ENCODE results near the gene GALNT14.

The GALNT14 gene

GRCh38 chr2:31070339-31071125, 67.7 kb downstream of the GALNT14 start:
- H3K27me3 ChIP-seq (ENCODE audit: low read depth): no peaks in the 10 kb centered on the region
- H3K4me3 ChIP-seq: no peak overlapping the region
- H3K36me3 ChIP-seq (replicated peaks): no peaks in the 10 kb centered on the region
- no peaks in the 10 kb centered on the region for H3K4me1 ChIP-seq
- no peak for DNase-seq (ENCODE audit: low spot score in 2 of 2)
- H3K9me3 ChIP-seq: no peaks in the 10 kb centered on the region
- in situ Hi-C loops (cut with MboI; ENCODE audit: low sequenced_read_pairs): no loop called here

DNA sequence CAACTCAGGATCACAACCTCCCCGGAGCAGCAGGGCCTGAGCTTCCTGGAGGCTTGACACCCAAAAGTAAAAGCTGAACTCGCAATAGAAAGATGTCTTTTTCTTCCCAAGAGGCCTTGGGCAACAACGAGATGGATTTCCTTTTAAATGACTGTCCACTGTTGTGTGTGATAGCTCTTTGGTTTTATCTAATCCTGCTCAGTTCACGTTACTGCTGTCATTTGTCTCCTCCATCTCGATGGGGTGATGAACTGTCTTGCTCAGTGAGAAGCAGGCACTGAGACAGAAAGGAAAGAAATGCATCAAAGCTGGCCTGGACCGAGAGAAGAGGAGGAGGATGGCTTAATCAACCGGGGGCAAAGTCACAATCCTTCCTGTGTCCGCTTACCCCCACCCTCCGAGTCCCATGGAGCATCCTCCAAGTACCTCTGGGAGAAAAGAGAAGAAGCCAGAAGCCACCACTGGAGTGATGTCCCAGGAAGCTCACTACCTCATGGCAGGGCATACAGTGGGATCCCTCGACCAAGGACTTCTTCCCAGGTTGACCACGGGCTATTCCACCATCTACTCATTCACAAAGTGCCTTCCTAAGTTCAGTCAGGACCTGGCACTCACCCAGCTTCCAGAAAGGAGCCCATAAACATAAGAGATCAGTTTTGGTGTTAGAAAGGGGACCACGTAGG, 68.5 kb downstream of the GALNT14 start:
- Histone ChIP-seq H3K4me1 (no peaks in the 10 kb centered on the region), H3K27me3 (ENCODE audit: low read depth) (no peaks in the 10 kb centered on the region), H3K9me3 (no peaks in the 10 kb centered on the region), H3K4me3 (no peak overlapping the region), H3K36me3 (replicated peaks) (no peaks in the 10 kb centered on the region)
- in situ Hi-C loops (cut with MboI; ENCODE audit: low sequenced_read_pairs): no loop called here
- no peak for DNase-seq (ENCODE audit: low spot score in 2 of 2)

DNA sequence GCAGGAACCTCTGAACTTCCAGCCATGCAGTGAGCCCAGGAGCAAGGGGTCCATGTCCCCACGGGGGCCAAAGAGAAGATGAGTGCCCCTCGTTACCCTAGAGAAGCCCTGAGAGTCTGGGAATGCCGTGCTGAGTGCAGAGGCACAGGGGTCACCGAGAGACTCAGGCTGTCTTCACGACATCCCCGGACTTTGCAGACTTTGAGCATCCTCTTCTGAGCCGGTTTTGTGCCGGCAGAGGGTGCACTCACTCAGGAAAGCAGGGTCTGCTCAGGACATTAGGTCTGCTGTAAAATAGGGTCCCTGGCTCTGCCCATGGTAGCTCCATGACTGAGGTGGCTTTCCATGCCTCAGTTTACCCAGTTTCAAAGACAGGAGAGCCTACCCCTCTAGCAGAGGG, 71.0 kb downstream of the GALNT14 start:
- Histone ChIP-seq H3K36me3 (replicated peaks) (no peaks in the 10 kb centered on the region), H3K4me1 (no peaks in the 10 kb centered on the region), H3K27me3 (ENCODE audit: low read depth) (no peaks in the 10 kb centered on the region), H3K9me3 (no peaks in the 10 kb centered on the region), H3K4me3 (no peak overlapping the region)
- DNase-seq (ENCODE audit: low spot score in 2 of 2): no peak
- in situ Hi-C loops (cut with MboI; ENCODE audit: low sequenced_read_pairs): no loop called here

- Histone ChIP-seq H3K9me3 (no peaks in the 10 kb centered on the region), H3K4me3 (no peak overlapping the region), H3K36me3 (replicated peaks) (no peaks in the 10 kb centered on the region), H3K27me3 (ENCODE audit: low read depth) (no peaks in the 10 kb centered on the region), H3K4me1 (no peaks in the 10 kb centered on the region)
- in situ Hi-C loops (cut with MboI; ENCODE audit: low sequenced_read_pairs): no loop called here
- DNase-seq (ENCODE audit: low spot score in 2 of 2): no peak
Observed at GRCh38 chr2:31066551-31066950, 71.7 kb downstream of the GALNT14 start.

DNA sequence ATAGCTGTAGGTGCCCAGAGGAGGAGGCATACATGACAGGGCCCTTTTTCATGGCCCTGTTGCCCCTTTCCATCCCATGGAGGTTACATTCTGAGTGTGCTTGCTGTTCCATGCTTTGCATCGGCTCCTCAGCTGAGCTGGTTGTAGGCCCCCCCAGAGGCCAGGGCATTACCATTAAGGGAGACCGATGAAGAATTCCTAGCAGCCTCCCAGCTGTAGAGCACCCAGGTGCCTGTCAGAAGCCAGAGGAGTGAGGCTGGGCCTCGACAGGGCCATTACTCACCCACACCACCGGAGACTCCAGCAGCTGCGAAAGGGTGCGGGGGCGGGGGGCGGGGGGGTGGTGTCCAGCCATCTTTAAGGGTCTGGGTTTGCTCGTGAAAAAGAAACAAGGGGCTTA, 72.2 kb downstream of the GALNT14 start:
- H3K4me1 ChIP-seq: no peaks in the 10 kb centered on the region
- no peak overlapping the region for H3K4me3 ChIP-seq
- H3K27me3 ChIP-seq (ENCODE audit: low read depth): no peaks in the 10 kb centered on the region
- in situ Hi-C loops (cut with MboI; ENCODE audit: low sequenced_read_pairs): no loop called here
- H3K9me3 ChIP-seq: no peaks in the 10 kb centered on the region
- H3K36me3 ChIP-seq (replicated peaks): no peaks in the 10 kb centered on the region
- DNase-seq (ENCODE audit: low spot score in 2 of 2): no peak

- in situ Hi-C loops (cut with MboI; ENCODE audit: low sequenced_read_pairs): no loop called here
- Histone ChIP-seq H3K9me3 (no peaks in the 10 kb centered on the region), H3K4me3 (no peak overlapping the region), H3K4me1 (no peaks in the 10 kb centered on the region), H3K27me3 (ENCODE audit: low read depth) (no peaks in the 10 kb centered on the region), H3K36me3 (replicated peaks) (no peaks in the 10 kb centered on the region)
- DNase-seq (ENCODE audit: low spot score in 2 of 2): no peak
Observed at GRCh38 chr2:31065356-31065755, 72.9 kb downstream of the GALNT14 start.

- H3K4me1 ChIP-seq: no peaks in the 10 kb centered on the region
- H3K36me3 ChIP-seq (replicated peaks): no peaks in the 10 kb centered on the region
- no peak for DNase-seq (ENCODE audit: low spot score in 2 of 2)
- H3K4me3 ChIP-seq: no peak overlapping the region
- in situ Hi-C loops (cut with MboI; ENCODE audit: low sequenced_read_pairs): no loop called here
- no peaks in the 10 kb centered on the region for H3K9me3 ChIP-seq
- no peaks in the 10 kb centered on the region for H3K27me3 ChIP-seq (ENCODE audit: low read depth)
Observed at GRCh38 chr2:31060397-31060796, 77.8 kb downstream of the GALNT14 start.

GRCh38 chr2:31058096-31059035, 79.9 kb downstream of the GALNT14 start:
- Histone ChIP-seq H3K4me1 (no peaks in the 10 kb centered on the region), H3K4me3 (no peak overlapping the region), H3K9me3 (no peaks in the 10 kb centered on the region), H3K27me3 (ENCODE audit: low read depth) (no peaks in the 10 kb centered on the region), H3K36me3 (replicated peaks) (no peaks in the 10 kb centered on the region)
- in situ Hi-C loops (cut with MboI; ENCODE audit: low sequenced_read_pairs): no loop called here
- DNase-seq (ENCODE audit: low spot score in 2 of 2): no peak

DNA sequence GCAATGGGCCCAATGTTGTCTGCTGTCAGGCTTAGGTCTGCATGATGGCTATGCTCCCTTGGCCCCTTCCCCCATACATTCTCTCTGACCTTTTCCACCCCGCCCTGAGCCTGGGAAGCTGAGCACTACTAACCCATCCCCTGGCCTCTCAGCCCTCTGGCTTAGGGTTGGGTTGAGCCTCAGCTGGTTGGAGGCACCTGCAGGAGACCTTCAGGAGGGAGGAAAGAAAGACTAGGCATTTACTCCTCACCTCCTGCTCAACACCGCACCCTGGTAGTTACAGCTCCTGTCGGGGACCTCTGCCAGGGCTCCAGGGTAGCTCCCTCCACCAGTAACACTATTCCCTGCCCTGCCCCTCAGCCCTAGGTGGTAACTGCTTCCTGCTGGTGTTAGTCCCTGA, 80.5 kb downstream of the GALNT14 start:
- Histone ChIP-seq H3K4me1 (no peaks in the 10 kb centered on the region), H3K27me3 (ENCODE audit: low read depth) (no peaks in the 10 kb centered on the region), H3K4me3 (no peak overlapping the region), H3K36me3 (replicated peaks) (no peaks in the 10 kb centered on the region), H3K9me3 (no peaks in the 10 kb centered on the region)
- in situ Hi-C loops (cut with MboI; ENCODE audit: low sequenced_read_pairs): no loop called here
- DNase-seq (ENCODE audit: low spot score in 2 of 2): no peak

GRCh38 chr2:31055938-31056337, 82.3 kb downstream of the GALNT14 start:
- Histone ChIP-seq H3K4me3 (no peak overlapping the region), H3K36me3 (replicated peaks) (no peaks in the 10 kb centered on the region), H3K4me1 (no peaks in the 10 kb centered on the region), H3K27me3 (ENCODE audit: low read depth) (no peaks in the 10 kb centered on the region), H3K9me3 (no peaks in the 10 kb centered on the region)
- no peak for DNase-seq (ENCODE audit: low spot score in 2 of 2)
- in situ Hi-C loops (cut with MboI; ENCODE audit: low sequenced_read_pairs): no loop called here

DNA sequence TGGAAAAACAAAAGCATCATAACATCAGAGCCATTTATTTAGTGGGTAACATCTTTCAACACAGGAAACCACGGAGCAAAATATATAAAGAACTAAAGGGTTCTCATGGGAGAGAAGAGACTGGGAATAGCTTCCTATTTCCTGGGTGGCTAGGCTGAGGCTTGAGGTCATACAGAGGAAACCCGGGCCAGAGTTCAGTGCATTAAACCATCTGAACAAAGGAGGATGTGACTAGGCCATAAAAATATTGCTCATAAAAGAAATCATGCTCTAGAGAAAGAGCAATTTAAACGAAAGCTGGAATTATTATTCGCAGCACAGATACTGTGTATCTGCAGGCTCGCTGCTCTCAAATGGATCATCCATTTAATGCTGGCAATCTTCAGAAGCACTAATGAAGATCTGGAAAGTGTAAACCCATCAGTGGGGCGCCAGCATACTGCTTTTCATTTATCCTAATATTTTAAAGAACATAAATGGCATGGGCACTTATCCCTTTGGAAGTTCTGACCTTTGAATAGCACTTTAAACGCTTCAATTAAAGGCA, 83.3 kb downstream of the GALNT14 start:
- H3K4me1 ChIP-seq: no peaks in the 10 kb centered on the region
- in situ Hi-C loops (cut with MboI; ENCODE audit: low sequenced_read_pairs): no loop called here
- no peaks in the 10 kb centered on the region for H3K9me3 ChIP-seq
- no peaks in the 10 kb centered on the region for H3K27me3 ChIP-seq (ENCODE audit: low read depth)
- DNase-seq (ENCODE audit: low spot score in 2 of 2): no peak
- no peak overlapping the region for H3K4me3 ChIP-seq
- H3K36me3 ChIP-seq (replicated peaks): no peaks in the 10 kb centered on the region

GRCh38 chr2:31053929-31054782, 84.1 kb downstream of the GALNT14 start:
- in situ Hi-C loops (cut with MboI; ENCODE audit: low sequenced_read_pairs): no loop called here
- H3K4me3 ChIP-seq: no peak overlapping the region
- H3K36me3 ChIP-seq (replicated peaks): no peaks in the 10 kb centered on the region
- no peaks in the 10 kb centered on the region for H3K4me1 ChIP-seq
- H3K27me3 ChIP-seq (ENCODE audit: low read depth): no peaks in the 10 kb centered on the region
- DNase-seq (ENCODE audit: low spot score in 2 of 2): no peak
- no peaks in the 10 kb centered on the region for H3K9me3 ChIP-seq

DNA sequence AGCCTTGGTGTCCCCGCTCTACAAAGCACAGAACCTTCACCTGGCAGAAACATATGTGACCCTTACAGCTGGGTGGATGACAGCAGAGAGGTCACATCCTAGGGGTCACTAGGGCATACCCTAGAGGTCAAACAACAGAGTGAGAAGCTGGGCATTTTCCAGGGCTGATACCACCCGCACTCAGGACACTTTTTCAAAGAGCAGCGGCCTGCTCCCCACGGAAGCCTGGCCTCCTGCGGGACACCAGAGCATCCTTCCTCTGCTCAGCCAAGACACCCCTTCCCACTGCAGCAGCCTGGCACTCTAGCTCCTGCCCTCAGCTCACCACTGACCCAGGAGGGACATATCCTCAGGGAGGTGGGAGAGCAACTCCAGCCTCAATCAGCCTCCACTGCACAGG, 86.0 kb downstream of the GALNT14 start:
- DNase-seq (ENCODE audit: low spot score in 2 of 2): no peak
- no peak overlapping the region for H3K4me3 ChIP-seq
- in situ Hi-C loops (cut with MboI; ENCODE audit: low sequenced_read_pairs): no loop called here
- no peaks in the 10 kb centered on the region for H3K36me3 ChIP-seq (replicated peaks)
- H3K4me1 ChIP-seq: no peaks in the 10 kb centered on the region
- no peaks in the 10 kb centered on the region for H3K9me3 ChIP-seq
- H3K27me3 ChIP-seq (ENCODE audit: low read depth): no peaks in the 10 kb centered on the region

All from HAP-1 (cell line).